Measurements from ENCODE around the gene SNAI1.

DNA sequence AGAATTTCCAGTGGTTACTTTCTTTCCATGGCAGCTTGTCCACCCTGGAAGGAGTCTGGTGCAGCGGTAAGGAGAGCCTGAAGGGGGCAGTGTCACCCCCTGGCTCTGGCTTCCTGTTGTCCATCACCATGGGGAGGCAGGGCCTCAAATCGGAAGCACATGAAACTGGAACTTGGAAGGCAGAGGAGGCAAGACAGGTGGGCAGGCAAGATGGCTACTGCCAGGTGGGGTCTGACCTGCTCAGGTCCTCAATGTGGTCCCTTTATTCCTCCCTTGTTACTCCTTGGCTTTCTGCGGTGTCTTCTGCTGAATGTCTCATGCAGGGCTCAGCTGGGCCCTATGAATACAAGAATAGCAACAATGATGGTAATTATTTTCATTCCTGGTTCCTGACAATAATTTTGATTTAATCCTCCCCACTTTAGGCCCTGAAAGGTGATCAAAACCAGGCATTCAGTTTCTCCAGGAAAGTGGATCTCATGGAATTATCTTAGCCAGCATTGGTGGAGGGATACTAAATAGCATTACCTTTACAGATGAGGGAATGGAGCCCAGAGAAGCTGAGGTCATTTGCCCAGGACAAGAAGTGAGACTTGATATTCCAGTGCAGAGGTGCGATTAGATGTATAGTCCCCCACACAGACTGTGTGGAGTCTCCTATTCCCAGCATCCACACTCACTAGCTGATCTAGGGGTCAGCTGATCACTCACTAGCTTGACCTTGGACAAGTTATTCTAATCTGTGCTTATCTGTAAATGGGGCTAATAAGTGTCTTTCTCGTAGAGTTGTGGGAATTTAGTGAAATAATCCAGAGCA is 17.6 kb upstream of the SNAI1 start:
- TF ChIP-seq, protein P1, sequence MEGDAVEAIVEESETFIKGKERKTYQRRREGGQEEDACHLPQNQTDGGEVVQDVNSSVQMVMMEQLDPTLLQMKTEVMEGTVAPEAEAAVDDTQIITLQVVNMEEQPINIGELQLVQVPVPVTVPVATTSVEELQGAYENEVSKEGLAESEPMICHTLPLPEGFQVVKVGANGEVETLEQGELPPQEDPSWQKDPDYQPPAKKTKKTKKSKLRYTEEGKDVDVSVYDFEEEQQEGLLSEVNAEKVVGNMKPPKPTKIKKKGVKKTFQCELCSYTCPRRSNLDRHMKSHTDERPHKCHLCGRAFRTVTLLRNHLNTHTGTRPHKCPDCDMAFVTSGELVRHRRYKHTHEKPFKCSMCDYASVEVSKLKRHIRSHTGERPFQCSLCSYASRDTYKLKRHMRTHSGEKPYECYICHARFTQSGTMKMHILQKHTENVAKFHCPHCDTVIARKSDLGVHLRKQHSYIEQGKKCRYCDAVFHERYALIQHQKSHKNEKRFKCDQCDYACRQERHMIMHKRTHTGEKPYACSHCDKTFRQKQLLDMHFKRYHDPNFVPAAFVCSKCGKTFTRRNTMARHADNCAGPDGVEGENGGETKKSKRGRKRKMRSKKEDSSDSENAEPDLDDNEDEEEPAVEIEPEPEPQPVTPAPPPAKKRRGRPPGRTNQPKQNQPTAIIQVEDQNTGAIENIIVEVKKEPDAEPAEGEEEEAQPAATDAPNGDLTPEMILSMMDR (IDR thresholded peaks at IDR 0.05): peak in 3 of 7 experiments; percentile 7 to 32 (median 27)
- TF ChIP-seq POLR2A (IDR thresholded peaks at IDR 0.05) (no peak), EP300 (IDR thresholded peaks at IDR 0.05) (no peak)

Data from stomach (tissue), 4 donors.